Skin epidermis (tissue), 12 donors: ENCODE data around the gene SHISA5.

Source experiments
- H3K27ac ChIP-seq, 21 experiments: fragments of 200-600 bp; sonication (generic) in 11 of 21; one replicate each; pipeline ENCODE4 v1.5.0; 2020; ENCODE audit warnings: mild to moderate bottlenecking in 3 of 21, inconsistent platforms in 2 of 21, moderate library complexity in 2 of 21
- H3K4me3 ChIP-seq, 7 experiments: fragments of 200-600 bp; sonication (generic) in 2 of 7; one replicate each; pipeline ENCODE4 v1.5.0; 2020; ENCODE audit warnings: inconsistent platforms in 2 of 7, mild to moderate bottlenecking in 2 of 7, moderate library complexity in 1 of 7

SHISA5 gene

DNA sequence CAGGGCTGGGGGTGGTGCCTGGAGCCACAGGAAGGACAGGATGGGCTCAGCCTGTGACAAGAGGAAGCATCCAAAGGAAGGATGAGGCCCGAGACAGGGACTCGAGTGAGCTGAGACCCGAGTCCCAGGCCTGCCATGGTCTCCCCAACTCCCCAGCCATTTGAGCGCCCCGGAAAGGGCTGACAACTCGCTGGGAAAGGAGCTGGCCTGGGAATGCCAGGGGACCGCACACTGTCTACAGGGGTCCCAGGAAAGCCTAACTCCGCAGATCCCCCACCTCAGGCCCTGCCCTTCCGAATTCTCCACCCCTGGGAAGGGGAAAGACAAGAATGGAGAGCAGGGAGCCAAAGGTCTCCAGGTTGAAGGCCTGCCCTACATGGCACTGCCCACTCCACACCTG is 21.0 kb upstream of the SHISA5 start:
- Histone ChIP-seq H3K4me3 (no peak overlapping the region), H3K27ac (no peak overlapping the region)

- H3K27ac ChIP-seq = no peak overlapping the region
- H3K4me3 ChIP-seq = no peak overlapping the region
These were observed 17.7 kb upstream of the SHISA5 start for GRCh38 chr3:48521635-48522034.

- Histone ChIP-seq H3K4me3 (no peak overlapping the region), H3K27ac (no peak overlapping the region)
These were observed 15.3 kb upstream of the SHISA5 start for GRCh38 chr3:48519277-48519643.

DNA sequence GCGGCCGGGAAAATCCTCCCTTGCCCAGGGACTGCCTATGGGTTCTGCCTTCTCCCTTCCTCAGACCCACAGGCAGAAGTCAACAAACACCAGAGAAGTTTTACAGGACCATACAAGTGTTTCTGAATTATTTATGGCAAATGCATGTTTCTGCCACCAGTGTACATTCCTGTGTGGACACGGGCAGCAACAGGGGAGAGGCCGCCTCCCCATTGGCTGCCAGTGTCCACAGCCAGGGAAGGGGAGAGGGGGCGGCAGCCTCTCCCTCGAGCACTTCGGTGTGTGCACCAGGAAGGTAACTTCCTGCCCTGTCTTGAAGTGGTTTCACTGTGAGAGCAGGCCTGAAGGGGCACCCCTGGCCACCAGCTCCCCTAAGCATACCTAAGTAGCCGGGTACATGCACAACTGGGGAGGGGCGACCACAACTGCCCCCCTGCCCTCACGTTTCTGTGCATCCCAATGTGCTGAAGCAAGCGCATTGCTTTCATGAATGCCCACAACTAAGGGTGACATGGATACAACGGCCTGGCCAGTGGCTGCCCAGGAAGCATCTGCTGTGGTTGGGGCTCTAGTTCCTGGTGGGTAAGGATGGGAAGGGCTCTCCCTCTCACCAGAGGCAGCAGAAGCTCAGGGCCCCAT is 14.8 kb upstream of the SHISA5 start:
- Histone ChIP-seq H3K27ac (peak overlapping the region in 1 of 21 experiments; percentile 58), H3K4me3 (no peak overlapping the region)

DNA sequence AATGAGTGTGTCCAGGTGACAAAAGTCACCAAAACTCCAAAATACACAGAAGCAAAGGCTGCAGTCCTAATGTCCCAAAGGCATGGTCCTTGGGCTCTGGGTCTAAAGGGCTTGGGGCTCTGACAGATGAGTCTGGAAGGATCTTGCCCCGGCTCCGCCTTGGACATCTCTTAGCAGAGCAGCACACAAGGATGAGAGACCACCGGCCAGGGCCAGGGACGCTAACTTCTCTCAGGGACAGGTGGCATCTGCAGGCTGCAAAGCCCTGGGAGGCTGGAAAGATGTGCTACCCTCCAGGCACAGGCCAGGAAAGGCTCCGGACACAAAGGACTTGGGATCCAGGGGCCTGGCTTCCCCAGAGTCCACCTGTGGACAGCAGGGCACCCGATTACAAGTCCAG is 14.1 kb upstream of the SHISA5 start:
- Histone ChIP-seq H3K27ac (no peak overlapping the region), H3K4me3 (no peak overlapping the region)

DNA sequence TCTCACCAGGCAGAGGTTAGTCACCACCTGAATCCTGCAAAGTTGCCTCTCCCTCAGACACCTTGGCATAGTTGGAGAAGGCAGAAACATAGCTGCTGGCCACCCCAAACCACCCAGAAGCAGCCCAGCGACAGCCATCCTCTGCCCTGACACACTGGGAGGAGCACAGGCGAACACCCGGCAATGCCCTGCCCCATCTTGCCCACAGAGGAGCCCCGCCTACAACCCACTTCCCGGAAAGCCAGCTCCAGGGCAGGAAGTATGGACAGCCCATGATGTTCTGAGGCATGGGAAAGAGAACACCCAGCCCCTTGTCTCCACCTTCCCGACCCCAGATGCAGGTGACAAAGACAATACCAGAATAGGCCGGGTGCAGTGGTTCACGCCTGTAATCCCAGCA is 12.6 kb upstream of the SHISA5 start:
- Histone ChIP-seq H3K27ac (peak overlapping the region in 1 of 21 experiments; percentile 12), H3K4me3 (no peak overlapping the region)

DNA sequence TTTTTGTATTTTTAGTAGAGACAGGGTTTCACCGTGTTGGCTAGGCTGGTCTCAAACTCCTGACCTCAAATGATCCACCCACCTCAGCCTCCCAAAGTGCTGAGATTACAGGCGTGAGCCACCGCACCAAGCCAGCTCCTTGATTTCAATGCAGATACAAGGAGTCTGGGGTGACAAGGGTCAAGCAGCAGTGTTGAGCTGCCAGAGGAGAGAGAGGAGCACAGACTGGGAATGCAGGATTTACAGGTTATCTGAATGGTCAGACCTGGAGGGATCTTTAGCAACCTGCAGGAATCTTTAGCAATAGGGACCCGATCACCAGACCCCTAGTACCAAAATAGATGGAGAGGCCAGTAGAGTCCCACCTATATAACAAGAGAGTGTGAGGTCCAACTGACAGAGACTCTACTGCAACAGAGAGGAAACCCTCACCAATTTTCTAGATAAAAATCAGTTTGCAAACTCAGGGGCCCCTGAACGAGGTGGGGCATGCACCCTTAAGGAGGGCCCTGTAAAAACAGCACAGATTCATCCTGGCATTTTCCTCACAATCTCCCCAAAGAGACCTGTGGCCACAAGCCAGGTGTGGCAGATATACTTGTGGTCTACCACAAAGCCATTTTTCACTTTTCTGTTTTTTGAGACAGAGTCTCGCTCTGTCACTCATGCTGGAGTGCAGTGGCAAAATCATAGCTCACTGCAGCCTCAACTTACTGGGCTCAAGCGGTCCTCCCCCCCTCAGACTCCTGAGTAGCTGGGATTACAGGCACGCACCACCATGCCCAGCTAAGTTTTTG is 10.7 kb upstream of the SHISA5 start:
- H3K27ac ChIP-seq = peak overlapping the region in 1 of 21 experiments; percentile 33

GRCh38 chr3:48511551-48511950 is 7.6 kb upstream of the SHISA5 start:
- Histone ChIP-seq H3K4me3 (no peak overlapping the region), H3K27ac (no peak overlapping the region)

More for the DNA sequence above, 10.7 kb upstream of the SHISA5 start:
- no peak overlapping the region for H3K4me3 ChIP-seq

DNA sequence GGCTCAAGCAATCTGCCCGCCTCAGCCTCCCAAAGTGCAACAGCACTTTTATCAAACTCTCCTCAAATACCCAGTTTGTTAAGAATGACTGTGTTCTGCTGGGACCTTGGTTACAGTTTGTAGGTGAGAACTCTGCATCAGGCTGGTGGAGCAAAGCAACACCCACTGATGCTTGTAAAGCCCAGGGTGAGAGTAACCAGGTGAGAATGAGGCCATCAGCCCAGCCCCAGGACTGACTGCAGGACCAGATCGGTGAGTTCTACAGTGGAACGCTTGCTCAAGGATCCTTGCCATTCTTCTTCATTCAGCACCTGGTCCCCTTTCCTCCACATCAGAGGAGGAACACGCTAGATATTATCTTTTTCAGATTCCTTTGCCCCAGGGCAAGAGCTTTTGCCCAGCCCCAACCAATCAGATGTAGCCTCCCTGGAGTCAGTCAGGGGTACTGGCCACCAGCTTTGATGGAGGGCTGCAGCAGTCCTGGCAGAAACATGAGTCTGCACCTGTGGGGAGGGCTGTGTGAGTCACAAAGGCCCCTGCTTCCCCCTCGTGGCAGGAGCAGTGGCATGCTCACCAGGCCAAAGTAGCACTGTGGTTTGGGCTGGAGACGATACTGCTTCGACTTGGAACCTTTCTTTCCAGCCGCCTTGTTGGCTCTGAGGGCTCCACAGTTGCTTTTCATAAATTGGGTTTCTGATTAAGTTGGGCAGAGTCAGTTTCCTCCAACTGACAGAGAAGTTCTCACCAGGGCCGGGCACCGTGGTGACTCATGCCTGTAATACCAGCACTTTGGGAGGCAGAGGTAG is 3.5 kb upstream of the SHISA5 start:
- Histone ChIP-seq H3K4me3 (no peak overlapping the region), H3K27ac (peak overlapping the region in 18 of 21 experiments; percentile 2 to 67 (median 30))

GRCh38 chr3:48505968-48506504 is 2.1 kb upstream of the SHISA5 start:
- H3K4me3 ChIP-seq = no peak overlapping the region
- peak overlapping the region in 3 of 21 experiments; percentile 45 to 98 (median 97) for H3K27ac ChIP-seq

DNA sequence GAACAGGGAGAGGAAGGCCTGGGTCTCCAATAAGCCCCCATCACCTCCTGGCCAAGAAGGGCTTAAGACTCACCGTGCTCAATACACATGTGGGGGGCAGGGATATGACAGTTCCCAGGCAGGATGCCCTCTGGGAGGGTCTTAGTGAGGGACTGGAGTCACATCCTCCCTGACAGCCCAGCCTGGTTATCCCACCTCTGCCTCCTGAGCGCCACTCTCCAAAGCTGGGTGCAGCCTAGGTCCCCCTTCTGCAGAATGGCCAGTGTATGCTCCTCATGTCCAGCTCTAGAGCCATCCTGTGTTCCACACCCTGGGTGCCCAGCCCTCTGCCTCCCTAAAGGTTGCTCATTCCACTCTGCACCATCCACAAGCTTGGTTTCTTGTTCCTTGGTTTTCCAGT is 1.2 kb upstream of the SHISA5 start:
- no peak overlapping the region for H3K4me3 ChIP-seq
- peak overlapping the region in 17 of 21 experiments; percentile 87 to 98 (median 94) for H3K27ac ChIP-seq

- H3K4me3 ChIP-seq = peak overlapping the region; percentile 40 to 78 (median 58)
These were observed 448 bp downstream of the SHISA5 start for GRCh38 chr3:48503401-48504050.

GRCh38 chr3:48502728-48503168 is 1.2 kb downstream of the SHISA5 start:
- Histone ChIP-seq H3K4me3 (peak overlapping the region in 5 of 7 experiments; percentile 50 to 78 (median 58)), H3K27ac (peak overlapping the region in 19 of 21 experiments; percentile 86 to 98 (median 93))

More at GRCh38 chr3:48503401-48504050, 448 bp downstream of the SHISA5 start:
- peak overlapping the region; percentile 66 to 98 (median 93) for H3K27ac ChIP-seq

DNA sequence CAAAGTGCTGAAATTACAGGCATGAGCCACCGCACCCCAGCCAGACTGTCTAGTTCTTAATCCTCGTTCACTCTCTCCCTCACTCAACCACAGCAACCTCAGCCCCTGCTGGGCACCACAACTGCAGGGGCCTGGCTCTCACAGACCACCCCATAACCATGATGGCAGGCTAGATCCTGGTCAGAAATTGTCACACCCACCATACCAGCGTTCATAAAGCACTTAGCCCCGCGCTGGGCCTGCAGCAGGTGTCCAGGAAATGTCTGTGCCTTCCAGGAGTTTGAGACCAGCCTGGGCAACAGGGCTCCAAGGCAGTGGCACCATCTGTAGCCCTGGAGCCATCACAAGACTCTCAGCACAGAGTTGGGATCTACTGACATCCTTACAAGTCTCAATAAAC is 1.9 kb downstream of the SHISA5 start:
- Histone ChIP-seq H3K4me3 (no peak overlapping the region), H3K27ac (peak overlapping the region in 11 of 21 experiments; percentile 90 to 98 (median 95))

DNA sequence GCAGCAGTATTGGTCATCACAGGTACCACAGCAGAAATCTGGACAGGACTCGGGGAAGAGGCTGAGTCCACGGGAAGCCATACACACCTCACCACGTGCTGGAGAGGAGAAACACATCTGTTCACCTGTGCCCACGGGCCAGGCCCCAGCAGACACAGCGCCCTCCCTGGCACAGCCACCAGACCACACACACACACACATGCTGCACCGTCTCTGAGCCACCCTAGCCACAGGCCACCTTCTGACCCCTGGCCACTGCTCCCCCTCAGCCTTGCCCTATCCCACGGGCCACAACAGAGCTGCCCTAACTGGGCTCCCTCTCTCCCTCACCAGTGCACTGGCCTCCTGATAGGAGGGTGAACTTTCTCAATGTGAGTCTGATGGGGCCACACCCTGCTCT is 2.8 kb downstream of the SHISA5 start:
- no peak overlapping the region for H3K4me3 ChIP-seq
- peak overlapping the region in 6 of 21 experiments; percentile 3 to 49 (median 23) for H3K27ac ChIP-seq

DNA sequence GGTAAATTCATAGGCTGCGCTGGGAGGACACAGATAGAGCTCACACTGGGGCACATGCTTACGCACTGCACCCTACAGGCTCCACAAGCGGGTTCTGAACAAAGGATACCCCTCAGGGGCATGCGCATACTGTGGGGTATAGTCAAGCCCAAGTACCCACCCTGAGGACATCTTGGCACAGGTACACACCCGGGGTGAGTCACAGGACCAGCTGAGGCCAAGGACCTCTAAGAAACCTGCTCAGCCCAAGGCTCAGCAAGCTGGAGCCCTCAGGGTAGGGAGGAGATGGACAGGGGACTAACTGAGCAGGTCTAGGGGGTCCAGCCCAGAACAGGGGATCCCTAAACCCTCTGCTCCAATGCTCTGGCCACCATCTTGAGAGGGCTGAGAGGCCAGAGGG is 3.3 kb downstream of the SHISA5 start:
- Histone ChIP-seq H3K27ac (peak overlapping the region in 4 of 21 experiments; percentile 3 to 48 (median 23)), H3K4me3 (no peak overlapping the region)

DNA sequence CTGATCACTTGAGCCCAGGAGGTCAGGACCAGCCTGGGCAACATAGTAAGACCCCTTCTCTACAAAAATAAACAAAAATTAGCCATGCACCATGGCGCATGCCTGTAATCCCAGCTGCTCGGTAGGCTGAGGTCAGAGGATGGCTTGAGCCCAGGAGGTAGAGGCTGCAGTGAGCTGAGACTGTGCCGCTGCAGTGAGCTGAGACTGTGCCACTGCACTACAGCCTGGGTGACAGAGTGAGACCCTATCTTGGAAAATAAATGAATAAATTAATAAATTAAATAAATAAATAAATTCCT is 10.8 kb downstream of the SHISA5 start:
- Histone ChIP-seq H3K27ac (peak overlapping the region in 16 of 21 experiments; percentile 0 to 75 (median 56)), H3K4me3 (no peak overlapping the region)

GRCh38 chr3:48492461-48493202 is 11.3 kb downstream of the SHISA5 start:
- H3K27ac ChIP-seq = peak overlapping the region in 18 of 21 experiments; percentile 0 to 75 (median 50)

DNA sequence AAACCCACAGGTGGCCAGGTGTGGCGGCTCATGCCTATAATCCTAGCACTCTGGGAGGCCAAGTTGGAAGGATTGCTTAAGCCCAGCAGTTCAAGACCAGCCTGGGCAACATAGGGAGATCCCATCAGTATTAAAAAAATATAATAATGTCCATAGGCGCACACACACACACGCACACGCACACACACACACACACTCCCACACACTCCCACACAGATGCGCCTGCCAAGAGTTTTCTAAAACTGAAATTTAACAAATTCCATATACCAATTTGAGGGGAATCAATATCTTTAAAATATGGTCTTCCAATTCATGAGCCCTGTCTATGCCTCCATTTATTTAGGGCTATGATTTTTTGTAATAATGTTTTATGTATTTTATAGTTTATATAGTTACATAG is 17.0 kb downstream of the SHISA5 start:
- Histone ChIP-seq H3K4me3 (no peak overlapping the region), H3K27ac (no peak overlapping the region)

More at GRCh38 chr3:48492461-48493202, 11.3 kb downstream of the SHISA5 start:
- no peak overlapping the region for H3K4me3 ChIP-seq
